ENCODE data around the gene APH1B.

DNA sequence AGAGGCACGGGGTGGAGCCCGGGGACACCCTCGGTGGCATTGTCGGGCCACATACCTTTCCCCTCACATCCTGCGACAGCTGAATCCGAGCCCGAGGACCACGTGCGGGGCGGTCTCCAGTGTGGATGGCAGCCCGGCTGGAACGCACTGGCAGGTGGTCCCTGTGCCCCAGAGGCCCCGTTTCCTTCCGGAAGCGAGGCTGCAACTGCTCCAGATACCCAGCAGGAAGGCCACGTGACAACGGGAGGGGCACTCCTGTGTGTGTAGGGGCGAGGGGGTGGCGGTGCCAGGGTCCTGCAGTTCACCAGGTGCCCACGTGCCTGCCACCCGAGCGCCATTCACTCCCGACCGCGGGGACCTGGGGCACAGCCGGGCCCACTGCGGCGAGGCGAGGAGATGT lies 44.1 kb downstream of the APH1B start:
- no peak for TF ChIP-seq CTCF (IDR thresholded peaks at IDR 0.05)
- no peak for TF ChIP-seq EP300 (IDR thresholded peaks at IDR 0.05)

Measured in sigmoid colon (tissue), 4 donors.